ENCODE data around the gene TAL2. TPM values are rescaled to one million over a fixed set of nuclear protein-coding genes. Genes with fewer than 3 reads are reported as not detected.
A peak's percentile ranks its signal among the peaks of the same experiment; 100 is the strongest.
"Not testable (repeated sequence)": the region's sequence is repeated elsewhere in the genome, so short reads cannot be mapped to it uniquely, and the experiment has no call there.

The TAL2 gene
- total and polyA plus RNA-seq, 9 of the 15 experiments (the other 6 are each of a cell fraction or from before 2014, with no cell fraction given), result 0.21 to 3.7 (median 1.1) TPM; not detected in 1

GRCh38 chr9:105703638-105704037, 41.4 kb downstream of the TAL2 start:
- in situ Hi-C loops (cut with MboI); CTCF ChIA-PET (ENCODE audit: low intra/inter-chr PET ratio); H3K9me1 ChIP-seq (ENCODE audit: control insufficient read depth, insufficient read depth, low read length); POLR2A ChIA-PET; ATAC-seq; H3K4me3 ChIP-seq; BruUV-seq (replicated peaks); DNase-seq (ENCODE audit: extremely low read depth in 1 of 4, low spot score in 3 of 4); H3K27me3 ChIP-seq (ENCODE audit: control insufficient read depth in 2 of 2, insufficient read depth in 2 of 2, low read length in 2 of 2); intact Hi-C loops (cut with micrococcal nuclease); H4K20me1 ChIP-seq (replicated peaks; ENCODE audit: control insufficient read depth, insufficient read depth, low read length); H2AFZ ChIP-seq (ENCODE audit: low read depth, low read length); H3K4me2 ChIP-seq (ENCODE audit: insufficient read depth, low read length); FAIRE-seq; H3K9ac ChIP-seq (ENCODE audit: insufficient read depth in 1 of 2, low read depth in 2 of 2, low read length in 2 of 2); H3K9me3 ChIP-seq (replicated peaks; ENCODE audit: control insufficient read depth, insufficient read depth, low read depth, low read length); H3K27ac ChIP-seq (ENCODE audit: extremely low read depth, low read depth, low read length): not testable (repeated sequence)
- WGBS (ENCODE audit: insufficient coverage, low coverage, missing lambda C conversion rate), result no CpG with 5 or more reads among the region's 4 CpGs
- Histone ChIP-seq H3K4me1 (replicated peaks in 1 of 2; ENCODE audit: control insufficient read depth in 2 of 2, insufficient read depth in 2 of 2, low read length in 2 of 2) (peaks cover 3 to 20% of the 10 kb centered on the region in 2 experiments; a peak in 3 of 5 replicates), H3K36me3 (ENCODE audit: control insufficient read depth, insufficient read depth, low read length) (peaks cover 18% of the 10 kb centered on the region), H3K79me2 (ENCODE audit: control insufficient read depth, insufficient read depth, low read length) (peaks cover 56% of the 10 kb centered on the region)
- peak in 1 of 2 experiments; percentile 95 for TF ChIP-seq AFF1 (IDR thresholded peaks at IDR 0.05; ENCODE audit: low read depth in 1 of 2, partially characterized antibody in 2 of 2)

Data from K562 (cell line).